Suprapubic skin (tissue), 3 donors: ENCODE measurements around the gene RGCC.

Source experiments
- POLR2AphosphoS5 ChIP-seq, 3 donors: sonication (generic); formaldehyde crosslinking; IDR thresholded peaks; one replicate each; pipeline ENCODE4 v1.6.1; 2017; ENCODE audit warnings: antibody characterized with exemption in 3 of 3
- TF ChIP-seq, protein P1 (sequence below), 2 donors: fragments of 200-600 bp in 1 of 2; fragments of 450-650 bp in 1 of 2; sonication (generic) in 1 of 2; IDR thresholded peaks; one replicate each; pipeline ENCODE4 v1.5.1; 2016 to 2019; ENCODE audit warnings: antibody characterized with exemption in 2 of 2, mild to moderate bottlenecking in 1 of 2, moderate library complexity in 1 of 2

- TF ChIP-seq POLR2AphosphoS5 (IDR thresholded peaks at IDR 0.05): no peak
- TF ChIP-seq, protein P1, sequence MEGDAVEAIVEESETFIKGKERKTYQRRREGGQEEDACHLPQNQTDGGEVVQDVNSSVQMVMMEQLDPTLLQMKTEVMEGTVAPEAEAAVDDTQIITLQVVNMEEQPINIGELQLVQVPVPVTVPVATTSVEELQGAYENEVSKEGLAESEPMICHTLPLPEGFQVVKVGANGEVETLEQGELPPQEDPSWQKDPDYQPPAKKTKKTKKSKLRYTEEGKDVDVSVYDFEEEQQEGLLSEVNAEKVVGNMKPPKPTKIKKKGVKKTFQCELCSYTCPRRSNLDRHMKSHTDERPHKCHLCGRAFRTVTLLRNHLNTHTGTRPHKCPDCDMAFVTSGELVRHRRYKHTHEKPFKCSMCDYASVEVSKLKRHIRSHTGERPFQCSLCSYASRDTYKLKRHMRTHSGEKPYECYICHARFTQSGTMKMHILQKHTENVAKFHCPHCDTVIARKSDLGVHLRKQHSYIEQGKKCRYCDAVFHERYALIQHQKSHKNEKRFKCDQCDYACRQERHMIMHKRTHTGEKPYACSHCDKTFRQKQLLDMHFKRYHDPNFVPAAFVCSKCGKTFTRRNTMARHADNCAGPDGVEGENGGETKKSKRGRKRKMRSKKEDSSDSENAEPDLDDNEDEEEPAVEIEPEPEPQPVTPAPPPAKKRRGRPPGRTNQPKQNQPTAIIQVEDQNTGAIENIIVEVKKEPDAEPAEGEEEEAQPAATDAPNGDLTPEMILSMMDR (IDR thresholded peaks at IDR 0.05): no peak
These were observed 3.2 kb upstream of the RGCC start for GRCh38 chr13:41454170-41454569.
